SJCRH30 (cell line): ENCODE measurements around the gene THOC5. TPM values are rescaled to one million over a fixed set of nuclear protein-coding genes. Genes with fewer than 3 reads are reported as not detected.
"Not testable (repeated sequence)": the region's sequence is repeated elsewhere in the genome, so short reads cannot be mapped to it uniquely, and the experiment has no call there.

Source experiments
- DNase-seq, 2 experiments: peaks; one replicate each; pipeline ENCODE4 v3.0.0-alpha.2; 2015 to 2020
- H3K27ac ChIP-seq: fragments of 250-450 bp; sonication (Bioruptor Pico); 2 replicates; pipeline ENCODE4 v1.5.1; 2020; ENCODE audit warnings: mild to moderate bottlenecking, moderate library complexity
- H3K27me3 ChIP-seq: fragments of 250-450 bp; sonication (Bioruptor Pico); 2 replicates; pipeline ENCODE4 v1.5.1; 2020; ENCODE audit warnings: mild to moderate bottlenecking, moderate library complexity
- H3K36me3 ChIP-seq: fragments of 250-450 bp; sonication (Bioruptor Pico); 2 replicates; pipeline ENCODE4 v1.5.1; 2020; ENCODE audit warnings: mild to moderate bottlenecking, moderate library complexity
- H3K4me1 ChIP-seq: fragments of 250-450 bp; sonication (Bioruptor Pico); 2 replicates; pipeline ENCODE4 v1.5.1; 2020; ENCODE audit warnings: mild to moderate bottlenecking, moderate library complexity
- H3K4me3 ChIP-seq: fragments of 250-450 bp; sonication (Bioruptor Pico); 2 replicates; pipeline ENCODE4 v1.5.1; 2020; ENCODE audit warnings: mild to moderate bottlenecking, moderate library complexity
- H3K9me3 ChIP-seq: fragments of 250-450 bp; sonication (Bioruptor Pico); replicated peaks from 2 replicates; pipeline ENCODE4 v1.5.1; 2020; ENCODE audit warnings: mild to moderate bottlenecking, moderate library complexity
- total RNA-seq: library from RNA; depleted of rRNA; stranded (reverse); fragments of >200 nt; shearing (Covaris generic); gene quantifications from 2 replicates; pipeline ENCODE4 v1.2.3, GENCODE V29; 2014

The THOC5 gene
- total RNA-seq, 1 experiment from 2014 or later, result 41.4 TPM

DNA sequence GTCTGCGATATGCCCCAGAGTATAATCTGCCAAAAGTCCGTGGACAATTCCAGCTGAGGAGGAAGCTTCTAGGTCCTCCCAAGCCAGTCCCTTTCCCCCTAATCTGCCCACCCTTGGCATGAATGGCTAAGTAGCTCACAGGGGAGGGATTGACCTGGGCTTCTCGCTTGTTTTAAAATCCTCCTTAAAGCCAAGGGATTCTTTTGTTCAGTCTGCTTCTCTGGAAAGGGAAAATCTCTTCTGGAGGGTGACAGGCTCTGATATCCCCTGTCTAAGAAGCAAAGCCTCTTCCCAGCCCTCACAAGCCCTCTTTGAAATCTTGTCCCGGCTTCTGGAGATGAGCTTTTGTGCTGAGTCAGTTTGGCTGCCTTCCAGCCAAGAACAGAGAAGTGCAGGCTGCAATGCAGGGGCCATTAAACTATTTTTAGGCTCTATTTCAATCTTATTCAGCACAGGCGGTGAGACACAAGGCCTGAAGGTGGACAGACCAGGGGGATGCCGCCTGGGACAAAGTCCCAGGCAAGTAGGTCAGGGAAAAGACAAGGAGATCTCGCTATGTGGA is 49.7 kb downstream of the THOC5 start:
- no peak overlapping the region for H3K27ac ChIP-seq
- peaks cover 20% of the 10 kb centered on the region for H3K36me3 ChIP-seq
- no peaks in the 10 kb centered on the region for H3K27me3 ChIP-seq
- no peak overlapping the region for H3K4me3 ChIP-seq
- peak in 1 of 2 experiments; percentile 12 for DNase-seq
- no peaks in the 10 kb centered on the region for H3K9me3 ChIP-seq
- H3K4me1 ChIP-seq, result no peaks in the 10 kb centered on the region

DNA sequence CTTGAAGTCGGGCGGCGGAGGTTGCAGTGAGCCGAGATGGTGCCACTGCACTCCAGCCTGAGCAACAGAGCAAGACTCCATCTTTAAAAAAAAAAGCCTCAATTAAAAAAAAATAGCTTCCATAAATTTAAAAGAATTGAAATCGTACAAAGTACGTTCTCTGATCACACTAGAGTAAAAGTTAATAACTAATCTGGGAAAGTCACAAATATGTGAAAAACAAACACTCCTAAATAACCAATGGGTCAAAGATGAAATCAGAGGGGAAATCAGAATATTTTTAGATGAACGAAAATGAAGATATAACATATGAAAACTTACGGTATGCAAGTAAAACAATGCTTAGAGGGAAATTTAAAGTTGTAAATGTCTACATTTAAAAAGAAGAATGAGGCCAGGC is 53.7 kb downstream of the THOC5 start:
- Histone ChIP-seq H3K36me3 (no peaks in the 10 kb centered on the region; the same call in none of the 2 replicates), H3K4me3 (no peak overlapping the region), H3K9me3 (no peaks in the 10 kb centered on the region), H3K27me3 (no peaks in the 10 kb centered on the region), H3K27ac (no peak overlapping the region), H3K4me1 (no peaks in the 10 kb centered on the region)
- DNase-seq, result no peak

DNA sequence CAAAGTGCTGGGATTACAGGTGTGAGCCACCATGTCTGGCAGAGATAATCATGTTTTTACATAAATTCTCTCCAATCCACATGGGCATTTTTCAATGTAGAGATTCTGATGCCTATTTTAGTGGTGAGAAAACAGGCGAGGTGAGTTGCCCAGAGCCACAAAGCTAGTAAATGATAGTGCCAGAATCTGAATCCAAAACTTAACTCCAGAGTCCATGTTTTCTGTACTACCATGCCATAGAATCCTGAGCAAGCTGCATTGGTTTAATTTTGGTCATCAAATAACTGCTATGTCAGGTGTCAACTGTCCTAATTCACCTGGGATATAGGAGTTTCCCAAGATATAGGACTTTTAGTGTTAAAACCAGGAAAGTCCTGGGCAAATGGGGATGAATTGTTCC is 59.9 kb downstream of the THOC5 start:
- H3K4me1 ChIP-seq, result no peaks in the 10 kb centered on the region
- no peak overlapping the region for H3K4me3 ChIP-seq
- H3K27ac ChIP-seq, result no peak overlapping the region
- H3K27me3 ChIP-seq, result no peaks in the 10 kb centered on the region
- H3K36me3 ChIP-seq, result no peaks in the 10 kb centered on the region
- H3K9me3 ChIP-seq, result no peaks in the 10 kb centered on the region
- no peak for DNase-seq

DNA sequence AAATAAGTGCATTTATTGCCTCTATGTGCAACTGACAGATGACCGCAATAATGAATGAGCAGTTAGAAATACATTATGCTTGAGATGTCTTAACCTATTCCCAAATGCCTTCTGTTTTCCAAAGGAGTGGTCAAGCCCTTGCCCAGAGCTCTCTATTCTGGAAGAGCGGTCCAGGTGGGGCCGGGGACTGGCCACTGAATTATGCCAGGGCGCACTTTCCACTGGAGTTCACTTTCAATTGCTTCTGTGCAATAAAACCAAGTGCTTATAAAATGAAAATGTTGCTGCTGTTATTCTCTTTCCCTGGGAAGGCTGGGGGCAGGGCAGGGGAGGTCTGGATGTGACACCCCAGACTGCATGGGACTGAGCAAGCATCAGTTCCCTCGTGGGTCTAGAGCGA is 62.5 kb downstream of the THOC5 start:
- H3K27ac ChIP-seq, result no peak overlapping the region
- no peak overlapping the region for H3K4me3 ChIP-seq
- H3K9me3 ChIP-seq, result no peaks in the 10 kb centered on the region
- no peaks in the 10 kb centered on the region for H3K36me3 ChIP-seq
- no peaks in the 10 kb centered on the region for H3K4me1 ChIP-seq
- no peak for DNase-seq
- no peaks in the 10 kb centered on the region for H3K27me3 ChIP-seq

DNA sequence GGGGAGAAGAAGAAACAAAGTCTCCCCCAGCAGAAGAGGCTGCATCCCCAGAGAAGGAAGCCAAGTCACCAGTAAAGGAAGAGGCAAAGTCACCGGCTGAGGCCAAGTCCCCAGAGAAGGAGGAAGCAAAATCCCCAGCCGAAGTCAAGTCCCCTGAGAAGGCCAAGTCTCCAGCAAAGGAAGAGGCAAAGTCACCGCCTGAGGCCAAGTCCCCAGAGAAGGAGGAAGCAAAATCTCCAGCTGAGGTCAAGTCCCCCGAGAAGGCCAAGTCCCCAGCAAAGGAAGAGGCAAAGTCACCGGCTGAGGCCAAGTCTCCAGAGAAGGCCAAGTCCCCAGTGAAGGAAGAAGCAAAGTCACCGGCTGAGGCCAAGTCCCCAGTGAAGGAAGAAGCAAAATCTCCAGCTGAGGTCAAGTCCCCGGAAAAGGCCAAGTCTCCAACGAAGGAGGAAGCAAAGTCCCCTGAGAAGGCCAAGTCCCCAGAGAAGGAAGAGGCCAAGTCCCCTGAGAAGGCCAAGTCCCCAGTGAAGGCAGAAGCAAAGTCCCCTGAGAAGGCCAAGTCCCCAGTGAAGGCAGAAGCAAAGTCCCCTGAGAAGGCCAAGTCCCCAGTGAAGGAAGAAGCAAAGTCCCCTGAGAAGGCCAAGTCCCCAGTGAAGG is 64.3 kb downstream of the THOC5 start:
- H3K4me1 ChIP-seq, H3K27ac ChIP-seq, H3K27me3 ChIP-seq, H3K4me3 ChIP-seq, H3K9me3 ChIP-seq, H3K36me3 ChIP-seq, DNase-seq: not testable (repeated sequence)

DNA sequence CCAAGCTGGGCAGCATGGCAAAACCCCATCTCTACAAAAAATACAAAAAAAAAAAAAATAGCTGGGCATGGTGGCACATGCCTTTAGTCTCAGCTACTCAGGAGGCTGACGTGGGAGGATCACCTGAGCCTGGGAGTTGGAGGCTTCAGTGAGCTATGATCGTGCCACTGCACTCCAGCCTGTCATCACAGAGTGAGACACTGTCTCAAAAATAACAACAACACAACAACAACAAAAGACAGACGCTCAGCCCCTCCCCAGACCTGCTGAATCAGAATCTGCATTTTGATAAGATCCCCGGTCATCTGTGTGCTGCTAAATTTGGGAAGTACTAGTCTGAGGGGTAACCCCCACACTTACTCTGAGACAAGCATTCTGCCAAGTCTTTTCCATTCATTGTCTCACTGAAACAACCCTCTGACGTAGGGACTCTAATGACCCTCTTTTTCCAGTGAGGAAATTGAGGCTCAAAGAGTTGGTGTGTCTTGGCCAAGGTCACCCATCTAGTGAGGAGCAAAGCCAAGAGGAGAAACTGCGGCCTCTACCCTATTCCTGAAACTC is 66.1 kb downstream of the THOC5 start:
- H3K27me3 ChIP-seq, result no peaks in the 10 kb centered on the region
- DNase-seq, result no peak
- no peaks in the 10 kb centered on the region for H3K36me3 ChIP-seq
- H3K9me3 ChIP-seq, result no peaks in the 10 kb centered on the region
- no peak overlapping the region for H3K4me3 ChIP-seq
- H3K4me1 ChIP-seq, result no peaks in the 10 kb centered on the region
- H3K27ac ChIP-seq, result no peak overlapping the region

DNA sequence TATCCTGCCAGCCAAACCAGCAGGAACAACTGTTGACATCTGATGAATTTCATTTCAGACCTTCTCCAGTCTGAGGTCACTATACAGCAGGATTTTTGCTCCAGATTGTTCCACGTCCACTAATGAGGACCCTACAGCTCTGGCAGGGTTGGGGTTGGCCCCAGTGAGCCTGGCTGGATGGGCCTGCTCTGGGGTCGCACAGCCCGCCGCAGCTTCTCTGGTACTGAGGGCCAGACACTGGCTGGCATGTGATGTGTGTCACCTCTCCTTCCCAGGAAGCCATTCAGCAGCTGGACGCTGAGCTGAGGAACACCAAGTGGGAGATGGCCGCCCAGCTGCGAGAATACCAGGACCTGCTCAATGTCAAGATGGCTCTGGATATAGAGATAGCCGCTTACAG is 68.1 kb downstream of the THOC5 start:
- H3K4me3 ChIP-seq, result no peak overlapping the region

DNA sequence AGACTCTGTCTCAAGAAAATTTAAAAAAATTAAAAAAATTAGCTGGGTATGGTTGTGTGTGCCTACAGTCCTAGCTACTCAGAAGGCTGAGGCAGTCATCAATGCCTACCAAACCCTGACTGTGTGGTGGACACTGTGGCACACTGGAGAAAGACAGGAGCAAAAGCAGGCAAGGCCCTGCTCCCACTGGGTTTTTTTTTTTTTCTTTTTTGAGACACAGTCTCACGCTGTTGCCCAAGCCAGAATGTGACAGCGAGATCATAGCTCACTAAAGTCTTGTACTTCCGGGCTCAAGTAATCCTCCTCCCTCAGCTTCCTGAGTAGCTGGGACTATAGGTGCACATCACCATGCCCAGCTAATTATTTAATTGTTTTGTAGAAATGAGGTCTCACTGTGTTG is 68.9 kb downstream of the THOC5 start:
- H3K27ac ChIP-seq, result no peak overlapping the region
- no peak overlapping the region for H3K4me3 ChIP-seq
- H3K27me3 ChIP-seq, result no peaks in the 10 kb centered on the region
- H3K36me3 ChIP-seq, result no peaks in the 10 kb centered on the region
- DNase-seq, result no peak
- no peaks in the 10 kb centered on the region for H3K9me3 ChIP-seq
- peaks cover 4% of the 10 kb centered on the region; the same call in 1 of the 2 replicates for H3K4me1 ChIP-seq

More for the DNA sequence above, 68.1 kb downstream of the THOC5 start:
- DNase-seq, result no peak
- Histone ChIP-seq H3K36me3 (no peaks in the 10 kb centered on the region), H3K4me1 (peaks cover 4% of the 10 kb centered on the region; the same call in 1 of the 2 replicates), H3K9me3 (no peaks in the 10 kb centered on the region), H3K27me3 (no peaks in the 10 kb centered on the region), H3K27ac (no peak overlapping the region)

DNA sequence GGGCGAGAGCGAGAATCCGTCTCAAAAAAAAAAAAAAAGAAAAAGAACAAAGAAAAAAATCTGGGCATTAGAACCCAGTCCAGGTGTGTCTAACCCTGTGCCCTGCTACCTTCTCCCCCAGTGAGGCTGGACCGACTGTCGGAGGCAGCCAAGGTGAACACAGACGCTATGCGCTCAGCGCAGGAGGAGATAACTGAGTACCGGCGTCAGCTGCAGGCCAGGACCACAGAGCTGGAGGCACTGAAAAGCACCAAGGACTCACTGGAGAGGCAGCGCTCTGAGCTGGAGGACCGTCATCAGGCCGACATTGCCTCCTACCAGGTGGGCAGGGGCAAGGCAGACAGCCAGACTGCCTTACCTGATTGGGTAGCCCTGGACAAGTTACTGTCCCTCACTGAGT is 70.3 kb downstream of the THOC5 start:
- no peak for DNase-seq
- Histone ChIP-seq H3K27ac (no peak overlapping the region), H3K4me3 (no peak overlapping the region), H3K36me3 (no peaks in the 10 kb centered on the region), H3K9me3 (no peaks in the 10 kb centered on the region), H3K4me1 (peaks cover 4% of the 10 kb centered on the region; the same call in 1 of the 2 replicates), H3K27me3 (no peaks in the 10 kb centered on the region)

DNA sequence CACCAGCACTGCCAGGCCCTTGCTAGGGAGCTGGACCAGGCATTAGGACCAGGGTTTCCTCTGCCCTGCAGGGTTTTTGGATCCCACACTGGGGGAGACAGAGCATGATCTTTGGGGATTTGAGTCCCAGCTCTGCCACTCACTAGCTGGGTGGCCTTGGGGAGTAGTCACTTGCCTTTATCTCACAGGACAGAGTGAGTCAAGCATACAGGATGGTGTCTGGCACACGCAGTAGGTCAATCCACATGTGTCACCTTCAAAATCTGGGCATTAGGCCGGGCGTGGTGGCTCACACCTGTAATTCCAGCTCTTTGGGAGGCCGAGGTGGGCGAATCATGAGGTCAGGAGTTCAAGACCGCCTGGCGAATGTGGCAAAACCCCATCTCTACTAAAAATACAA is 70.8 kb downstream of the THOC5 start:
- Histone ChIP-seq H3K4me3 (no peak overlapping the region), H3K27me3 (no peaks in the 10 kb centered on the region)
- no peak for DNase-seq

DNA sequence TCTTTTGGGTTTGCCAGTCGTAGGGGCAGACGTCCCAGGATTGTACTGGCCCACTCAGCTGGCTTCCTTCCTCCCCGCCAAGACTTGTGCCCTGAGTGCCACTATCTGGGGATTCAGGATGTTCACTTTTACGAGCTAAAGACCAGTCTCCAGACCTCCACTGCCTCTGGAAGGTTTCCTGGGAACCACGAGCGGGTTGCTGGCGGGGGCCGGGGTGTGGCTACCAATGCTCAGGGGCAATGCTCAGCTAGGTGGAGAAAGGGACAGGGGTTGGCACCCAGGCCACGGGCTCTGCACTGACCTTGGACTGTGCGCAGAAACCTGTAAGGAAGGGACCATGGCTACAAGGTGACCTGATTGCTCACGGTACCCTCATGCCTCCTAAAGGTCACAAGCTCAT is 71.3 kb downstream of the THOC5 start:
- no peak for DNase-seq
- H3K27me3 ChIP-seq, result no peaks in the 10 kb centered on the region

More for the DNA sequence above, 70.8 kb downstream of the THOC5 start:
- Histone ChIP-seq H3K36me3 (no peaks in the 10 kb centered on the region), H3K9me3 (no peaks in the 10 kb centered on the region), H3K4me1 (peaks cover 4% of the 10 kb centered on the region; the same call in 1 of the 2 replicates), H3K27ac (no peak overlapping the region)

DNA sequence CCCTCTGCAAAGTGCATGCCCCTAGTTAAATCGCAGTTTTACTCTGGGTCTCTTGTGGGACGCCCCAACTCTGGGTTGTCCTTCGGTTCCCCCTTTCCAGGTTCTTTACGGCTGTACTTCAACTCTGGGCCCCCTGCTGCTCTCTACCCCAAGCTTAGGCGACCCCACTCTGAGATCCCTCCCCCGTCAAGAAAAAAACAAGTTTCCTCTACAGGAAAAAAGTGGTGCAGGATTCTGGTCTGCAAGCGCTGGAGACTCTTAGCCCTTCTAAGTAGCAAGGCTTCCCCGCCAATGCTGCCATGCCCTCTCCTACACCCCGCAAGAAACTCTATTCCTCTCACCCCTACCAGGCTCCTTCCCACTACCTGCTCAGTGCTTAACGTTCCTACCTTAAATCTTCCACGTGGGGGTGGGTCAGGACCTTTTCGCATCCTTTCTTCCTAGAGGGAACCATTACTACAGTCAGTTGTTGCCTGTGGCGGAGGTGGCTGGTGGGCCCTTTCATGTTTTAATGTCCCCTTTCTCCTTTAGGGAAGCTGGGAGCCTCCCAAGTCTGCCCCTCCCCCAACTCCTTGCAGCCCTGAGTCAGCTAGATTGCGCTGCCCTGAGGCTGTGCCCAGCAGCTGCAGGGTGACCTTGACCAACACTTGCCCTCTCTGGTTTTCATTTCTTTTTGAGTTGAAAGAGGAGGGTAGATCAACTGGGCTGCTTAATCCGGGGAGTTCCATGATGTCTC is 72.1 kb downstream of the THOC5 start:
- Histone ChIP-seq H3K4me1 (peaks cover 4% of the 10 kb centered on the region; the same call in 1 of the 2 replicates), H3K9me3 (no peaks in the 10 kb centered on the region), H3K4me3 (no peak overlapping the region), H3K27me3 (no peaks in the 10 kb centered on the region), H3K27ac (no peak overlapping the region), H3K36me3 (no peaks in the 10 kb centered on the region)
- peak; percentile 21 to 46 for DNase-seq

More for the DNA sequence above, 71.3 kb downstream of the THOC5 start:
- Histone ChIP-seq H3K4me1 (peaks cover 4% of the 10 kb centered on the region; the same call in 1 of the 2 replicates), H3K9me3 (no peaks in the 10 kb centered on the region), H3K36me3 (no peaks in the 10 kb centered on the region), H3K4me3 (no peak overlapping the region), H3K27ac (no peak overlapping the region)

DNA sequence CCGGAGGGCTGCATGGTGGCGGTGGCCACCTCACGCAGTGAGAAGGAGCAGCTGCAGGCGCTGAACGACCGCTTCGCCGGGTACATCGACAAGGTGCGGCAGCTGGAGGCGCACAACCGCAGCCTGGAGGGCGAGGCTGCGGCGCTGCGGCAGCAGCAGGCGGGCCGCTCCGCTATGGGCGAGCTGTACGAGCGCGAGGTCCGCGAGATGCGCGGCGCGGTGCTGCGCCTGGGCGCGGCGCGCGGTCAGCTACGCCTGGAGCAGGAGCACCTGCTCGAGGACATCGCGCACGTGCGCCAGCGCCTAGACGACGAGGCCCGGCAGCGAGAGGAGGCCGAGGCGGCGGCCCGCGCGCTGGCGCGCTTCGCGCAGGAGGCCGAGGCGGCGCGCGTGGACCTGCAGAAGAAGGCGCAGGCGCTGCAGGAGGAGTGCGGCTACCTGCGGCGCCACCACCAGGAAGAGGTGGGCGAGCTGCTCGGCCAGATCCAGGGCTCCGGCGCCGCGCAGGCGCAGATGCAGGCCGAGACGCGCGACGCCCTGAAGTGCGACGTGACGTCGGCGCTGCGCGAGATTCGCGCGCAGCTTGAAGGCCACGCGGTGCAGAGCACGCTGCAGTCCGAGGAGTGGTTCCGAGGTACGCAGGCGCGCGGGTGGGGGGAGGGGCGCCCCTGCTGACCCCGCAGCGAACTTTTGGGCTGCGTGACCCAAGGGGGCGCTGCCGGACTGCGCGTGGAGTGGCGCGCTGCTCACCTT is 72.9 kb downstream of the THOC5 start:
- no peaks in the 10 kb centered on the region for H3K27me3 ChIP-seq
- DNase-seq, result no peak

DNA sequence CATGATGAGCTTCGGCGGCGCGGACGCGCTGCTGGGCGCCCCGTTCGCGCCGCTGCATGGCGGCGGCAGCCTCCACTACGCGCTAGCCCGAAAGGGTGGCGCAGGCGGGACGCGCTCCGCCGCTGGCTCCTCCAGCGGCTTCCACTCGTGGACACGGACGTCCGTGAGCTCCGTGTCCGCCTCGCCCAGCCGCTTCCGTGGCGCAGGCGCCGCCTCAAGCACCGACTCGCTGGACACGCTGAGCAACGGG is 73.4 kb downstream of the THOC5 start:
- Histone ChIP-seq H3K9me3 (no peaks in the 10 kb centered on the region), H3K27ac (no peak overlapping the region), H3K4me1 (peaks cover 4% of the 10 kb centered on the region; the same call in 1 of the 2 replicates), H3K27me3 (no peaks in the 10 kb centered on the region), H3K36me3 (no peaks in the 10 kb centered on the region), H3K4me3 (no peak overlapping the region)
- no peak for DNase-seq

More for the DNA sequence above, 72.9 kb downstream of the THOC5 start:
- no peak overlapping the region for H3K4me3 ChIP-seq
- H3K4me1 ChIP-seq, result peaks cover 4% of the 10 kb centered on the region; the same call in 1 of the 2 replicates
- H3K9me3 ChIP-seq, result no peaks in the 10 kb centered on the region
- H3K27ac ChIP-seq, result no peak overlapping the region
- no peaks in the 10 kb centered on the region for H3K36me3 ChIP-seq
